ENCODE results near the gene PCOLCE2.

Gene PCOLCE2

GRCh38 chr3:142916605-142917004, 27.7 kb upstream of the PCOLCE2 start:
- Histone ChIP-seq H3K27ac (ENCODE audit: low read length) (no peak overlapping the region), H3K36me3 (ENCODE audit: control insufficient read depth in 1 of 2, insufficient read depth in 2 of 2, low read length in 2 of 2) (no peaks in the 10 kb centered on the region), H3K9me3 (ENCODE audit: control insufficient read depth in 1 of 2, low read length in 2 of 2) (no peaks in the 10 kb centered on the region)

GRCh38 chr3:142915636-142916035, 26.8 kb upstream of the PCOLCE2 start:
- Histone ChIP-seq H3K4me3 (ENCODE audit: low read depth in 1 of 2, low read length in 2 of 2) (no peak overlapping the region), H3K4me1 (ENCODE audit: control insufficient read depth in 1 of 2, insufficient read depth in 2 of 2, low read length in 2 of 2) (no peaks in the 10 kb centered on the region), H3K27ac (ENCODE audit: low read length) (no peak overlapping the region), H3K27me3 (ENCODE audit: low read depth, low read length) (no peaks in the 10 kb centered on the region), H3K36me3 (ENCODE audit: control insufficient read depth in 1 of 2, insufficient read depth in 2 of 2, low read length in 2 of 2) (no peaks in the 10 kb centered on the region), H3K9me3 (ENCODE audit: control insufficient read depth in 1 of 2, low read length in 2 of 2) (no peaks in the 10 kb centered on the region)

More at GRCh38 chr3:142916605-142917004, 27.7 kb upstream of the PCOLCE2 start:
- no peak overlapping the region for H3K4me3 ChIP-seq (ENCODE audit: low read depth in 1 of 2, low read length in 2 of 2)
- H3K27me3 ChIP-seq (ENCODE audit: low read depth, low read length): no peaks in the 10 kb centered on the region
- no peaks in the 10 kb centered on the region for H3K4me1 ChIP-seq (ENCODE audit: control insufficient read depth in 1 of 2, insufficient read depth in 2 of 2, low read length in 2 of 2)

DNA sequence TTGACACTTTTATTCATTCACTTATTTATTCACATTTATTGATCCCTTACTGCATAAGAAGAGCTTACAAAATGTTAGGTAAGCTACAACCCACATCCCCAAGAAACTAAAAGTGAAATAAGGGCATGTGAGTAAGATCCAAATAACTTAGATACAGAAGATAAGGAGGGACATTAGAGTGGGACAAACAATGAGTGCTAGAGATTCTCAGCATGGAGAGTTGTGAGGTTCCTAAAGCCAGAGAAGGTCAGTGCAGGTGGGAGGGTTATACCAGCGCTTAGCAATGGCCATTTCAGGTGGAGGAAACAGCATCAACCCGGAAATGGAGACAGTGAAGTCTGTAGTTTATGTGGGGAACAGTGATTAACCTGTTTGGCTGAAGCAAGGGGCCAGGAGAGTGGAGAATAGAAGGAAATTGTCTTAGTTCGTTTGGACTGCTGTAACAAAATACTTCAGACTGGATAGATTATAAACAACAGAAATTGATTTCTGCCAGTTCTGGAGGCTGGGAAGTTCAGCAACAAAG, 25.5 kb upstream of the PCOLCE2 start:
- Histone ChIP-seq H3K36me3 (ENCODE audit: control insufficient read depth in 1 of 2, insufficient read depth in 2 of 2, low read length in 2 of 2) (no peaks in the 10 kb centered on the region), H3K27me3 (ENCODE audit: low read depth, low read length) (no peaks in the 10 kb centered on the region), H3K4me1 (ENCODE audit: control insufficient read depth in 1 of 2, insufficient read depth in 2 of 2, low read length in 2 of 2) (no peaks in the 10 kb centered on the region), H3K27ac (ENCODE audit: low read length) (no peak overlapping the region), H3K9me3 (ENCODE audit: control insufficient read depth in 1 of 2, low read length in 2 of 2) (no peaks in the 10 kb centered on the region), H3K4me3 (ENCODE audit: low read depth in 1 of 2, low read length in 2 of 2) (no peak overlapping the region)

GRCh38 chr3:142913432-142913831, 24.5 kb upstream of the PCOLCE2 start:
- H3K36me3 ChIP-seq (ENCODE audit: control insufficient read depth in 1 of 2, insufficient read depth in 2 of 2, low read length in 2 of 2): no peaks in the 10 kb centered on the region
- no peaks in the 10 kb centered on the region for H3K27me3 ChIP-seq (ENCODE audit: low read depth, low read length)
- no peak overlapping the region for H3K4me3 ChIP-seq (ENCODE audit: low read depth in 1 of 2, low read length in 2 of 2)
- H3K4me1 ChIP-seq (ENCODE audit: control insufficient read depth in 1 of 2, insufficient read depth in 2 of 2, low read length in 2 of 2): no peaks in the 10 kb centered on the region
- H3K9me3 ChIP-seq (ENCODE audit: control insufficient read depth in 1 of 2, low read length in 2 of 2): no peaks in the 10 kb centered on the region
- no peak overlapping the region for H3K27ac ChIP-seq (ENCODE audit: low read length)

GRCh38 chr3:142912402-142913172, 23.7 kb upstream of the PCOLCE2 start:
- Histone ChIP-seq H3K4me1 (ENCODE audit: control insufficient read depth in 1 of 2, insufficient read depth in 2 of 2, low read length in 2 of 2) (no peaks in the 10 kb centered on the region), H3K36me3 (ENCODE audit: control insufficient read depth in 1 of 2, insufficient read depth in 2 of 2, low read length in 2 of 2) (no peaks in the 10 kb centered on the region), H3K9me3 (ENCODE audit: control insufficient read depth in 1 of 2, low read length in 2 of 2) (no peaks in the 10 kb centered on the region), H3K27ac (ENCODE audit: low read length) (no peak overlapping the region), H3K4me3 (ENCODE audit: low read depth in 1 of 2, low read length in 2 of 2) (no peak overlapping the region), H3K27me3 (ENCODE audit: low read depth, low read length) (no peaks in the 10 kb centered on the region)

- H3K4me3 ChIP-seq (ENCODE audit: low read depth in 1 of 2, low read length in 2 of 2): no peak overlapping the region
- H3K36me3 ChIP-seq (ENCODE audit: control insufficient read depth in 1 of 2, insufficient read depth in 2 of 2, low read length in 2 of 2): no peaks in the 10 kb centered on the region
- H3K4me1 ChIP-seq (ENCODE audit: control insufficient read depth in 1 of 2, insufficient read depth in 2 of 2, low read length in 2 of 2): no peaks in the 10 kb centered on the region
- H3K9me3 ChIP-seq (ENCODE audit: control insufficient read depth in 1 of 2, low read length in 2 of 2): no peaks in the 10 kb centered on the region
- H3K27ac ChIP-seq (ENCODE audit: low read length): no peak overlapping the region
- no peaks in the 10 kb centered on the region for H3K27me3 ChIP-seq (ENCODE audit: low read depth, low read length)
These were observed 21.4 kb upstream of the PCOLCE2 start for GRCh38 chr3:142910280-142910679.

DNA sequence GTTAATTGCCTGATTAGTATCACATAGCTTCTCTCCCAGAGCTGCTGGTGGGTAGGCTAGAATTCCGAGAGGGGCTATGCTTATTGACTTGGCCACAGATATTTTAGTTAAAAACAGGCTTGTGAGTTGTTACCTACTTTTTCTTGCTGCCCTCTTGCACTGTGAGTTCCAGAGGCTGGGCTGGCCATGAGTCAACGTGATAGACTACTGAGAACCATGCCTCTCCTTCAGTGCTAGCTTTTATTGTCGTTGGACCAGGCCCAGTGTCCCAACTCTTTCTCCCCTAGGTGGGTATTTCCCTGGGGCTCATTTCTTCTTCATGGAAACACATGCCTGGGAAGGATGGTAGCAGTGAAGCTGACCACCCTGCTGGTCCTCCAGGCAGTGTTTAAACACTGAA, 20.4 kb upstream of the PCOLCE2 start:
- Histone ChIP-seq H3K4me3 (ENCODE audit: low read depth in 1 of 2, low read length in 2 of 2) (no peak overlapping the region), H3K9me3 (ENCODE audit: control insufficient read depth in 1 of 2, low read length in 2 of 2) (no peaks in the 10 kb centered on the region), H3K27me3 (ENCODE audit: low read depth, low read length) (no peaks in the 10 kb centered on the region), H3K4me1 (ENCODE audit: control insufficient read depth in 1 of 2, insufficient read depth in 2 of 2, low read length in 2 of 2) (no peaks in the 10 kb centered on the region), H3K36me3 (ENCODE audit: control insufficient read depth in 1 of 2, insufficient read depth in 2 of 2, low read length in 2 of 2) (no peaks in the 10 kb centered on the region), H3K27ac (ENCODE audit: low read length) (no peak overlapping the region)

- Histone ChIP-seq H3K27me3 (ENCODE audit: low read depth, low read length) (no peaks in the 10 kb centered on the region), H3K36me3 (ENCODE audit: control insufficient read depth in 1 of 2, insufficient read depth in 2 of 2, low read length in 2 of 2) (no peaks in the 10 kb centered on the region), H3K9me3 (ENCODE audit: control insufficient read depth in 1 of 2, low read length in 2 of 2) (no peaks in the 10 kb centered on the region), H3K27ac (ENCODE audit: low read length) (no peak overlapping the region), H3K4me3 (ENCODE audit: low read depth in 1 of 2, low read length in 2 of 2) (no peak overlapping the region), H3K4me1 (ENCODE audit: control insufficient read depth in 1 of 2, insufficient read depth in 2 of 2, low read length in 2 of 2) (no peaks in the 10 kb centered on the region)
These were observed 19.1 kb upstream of the PCOLCE2 start for GRCh38 chr3:142907996-142908395.

DNA sequence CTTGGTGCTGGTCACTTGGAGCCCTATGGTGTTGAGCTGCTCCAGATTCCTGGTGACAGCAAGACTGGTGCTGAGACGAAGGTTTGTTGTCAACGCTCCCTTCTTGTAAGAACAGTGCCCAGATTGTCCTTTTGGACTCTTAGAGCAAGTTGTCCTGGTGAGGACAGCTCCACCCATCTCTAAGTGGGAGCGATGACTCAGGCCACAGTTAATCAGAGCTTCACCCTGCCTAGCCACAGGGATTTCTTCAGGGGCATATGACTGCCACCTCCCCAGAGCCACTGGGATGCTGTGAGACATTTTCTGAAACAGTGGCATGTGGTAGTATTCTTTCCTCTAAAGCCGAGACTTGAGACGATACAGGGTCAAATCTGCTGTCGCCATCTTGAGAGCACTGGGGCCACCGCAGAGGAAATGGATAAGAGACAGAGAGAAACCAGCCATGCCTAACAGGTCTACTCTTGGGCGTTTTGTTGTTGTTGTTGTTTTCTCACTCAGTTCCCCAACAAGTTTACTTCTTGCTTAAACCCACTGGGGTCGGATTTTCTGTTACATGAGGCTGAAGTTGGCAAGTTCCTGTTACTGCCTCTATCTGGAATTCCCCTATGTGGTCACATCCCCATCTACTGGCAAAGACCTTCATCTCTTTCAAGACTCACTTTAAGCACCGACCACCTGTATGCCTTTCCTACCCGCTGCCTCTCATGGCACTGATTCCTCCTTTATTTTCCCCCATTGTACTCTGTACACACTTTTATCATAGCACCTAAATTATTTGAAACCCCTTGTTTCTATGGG, 16.0 kb upstream of the PCOLCE2 start:
- Histone ChIP-seq H3K9me3 (ENCODE audit: control insufficient read depth in 1 of 2, low read length in 2 of 2) (no peaks in the 10 kb centered on the region), H3K4me1 (ENCODE audit: control insufficient read depth in 1 of 2, insufficient read depth in 2 of 2, low read length in 2 of 2) (no peaks in the 10 kb centered on the region), H3K27ac (ENCODE audit: low read length) (no peak overlapping the region), H3K4me3 (ENCODE audit: low read depth in 1 of 2, low read length in 2 of 2) (no peak overlapping the region), H3K36me3 (ENCODE audit: control insufficient read depth in 1 of 2, insufficient read depth in 2 of 2, low read length in 2 of 2) (no peaks in the 10 kb centered on the region), H3K27me3 (ENCODE audit: low read depth, low read length) (no peaks in the 10 kb centered on the region)

DNA sequence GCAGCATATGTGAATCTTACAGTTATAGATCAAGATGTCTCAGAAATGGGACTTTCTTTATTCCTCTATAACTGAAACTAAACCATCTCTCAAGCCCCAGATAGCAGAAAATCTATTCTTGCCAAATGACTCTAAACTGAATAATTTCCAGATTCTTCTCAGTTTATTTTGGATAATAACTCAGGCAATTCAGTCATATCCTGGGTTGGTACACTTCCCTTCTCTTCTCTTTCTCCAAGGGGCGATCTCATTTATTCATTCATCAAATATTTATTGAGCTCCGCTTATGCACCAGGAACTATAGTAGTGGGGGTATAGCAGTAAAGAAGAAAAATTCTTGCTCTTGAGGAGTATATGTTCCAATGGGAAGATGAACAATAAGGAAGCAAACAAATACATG, 13.5 kb upstream of the PCOLCE2 start:
- Histone ChIP-seq H3K36me3 (ENCODE audit: control insufficient read depth in 1 of 2, insufficient read depth in 2 of 2, low read length in 2 of 2) (no peaks in the 10 kb centered on the region), H3K4me3 (ENCODE audit: low read depth in 1 of 2, low read length in 2 of 2) (no peak overlapping the region), H3K27ac (ENCODE audit: low read length) (no peak overlapping the region), H3K9me3 (ENCODE audit: control insufficient read depth in 1 of 2, low read length in 2 of 2) (no peaks in the 10 kb centered on the region), H3K4me1 (ENCODE audit: control insufficient read depth in 1 of 2, insufficient read depth in 2 of 2, low read length in 2 of 2) (no peaks in the 10 kb centered on the region), H3K27me3 (ENCODE audit: low read depth, low read length) (no peaks in the 10 kb centered on the region)

DNA sequence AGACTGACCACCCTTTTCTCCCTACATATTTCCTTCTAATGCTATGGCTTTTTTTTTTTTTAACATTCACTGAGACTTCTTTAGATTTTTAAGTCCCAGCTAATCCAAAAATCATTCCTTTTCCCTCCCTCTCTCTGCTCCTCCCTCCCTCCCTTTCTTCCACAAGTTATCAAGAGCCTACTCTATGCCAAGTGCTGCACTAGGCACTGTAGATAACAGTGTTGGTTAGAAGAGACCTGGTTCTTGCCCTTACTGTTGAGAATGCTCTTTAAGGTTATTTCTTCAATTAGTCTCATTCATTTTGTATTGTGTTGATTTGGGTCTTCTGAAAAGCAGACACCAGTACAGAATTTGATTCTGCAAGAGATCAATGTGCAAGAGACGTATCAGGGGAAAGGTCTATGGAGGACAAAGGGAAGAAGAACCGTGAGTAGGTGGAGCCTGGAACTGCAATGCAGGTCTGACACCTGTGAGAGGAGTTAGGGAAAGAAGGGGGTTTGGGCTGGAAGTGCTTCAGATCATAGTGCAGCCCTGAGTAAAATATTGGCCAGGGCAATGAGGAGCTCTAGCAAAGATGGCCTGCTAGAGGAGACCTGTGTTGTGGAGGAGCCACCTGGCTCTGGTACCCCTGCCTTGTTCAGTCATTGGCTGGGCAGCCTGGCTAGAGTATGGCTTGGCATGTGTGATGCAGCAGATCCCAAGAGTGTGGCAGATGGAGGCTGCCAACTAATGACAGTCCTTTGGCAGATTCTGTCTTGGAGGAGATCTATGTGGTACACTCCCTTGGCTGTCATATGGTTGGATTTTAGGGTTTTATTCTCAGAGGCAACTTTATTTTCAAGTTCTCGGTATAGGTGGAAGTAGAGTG, 9.7 kb upstream of the PCOLCE2 start:
- Histone ChIP-seq H3K27ac (ENCODE audit: low read length) (no peak overlapping the region), H3K36me3 (ENCODE audit: control insufficient read depth in 1 of 2, insufficient read depth in 2 of 2, low read length in 2 of 2) (no peaks in the 10 kb centered on the region), H3K9me3 (ENCODE audit: control insufficient read depth in 1 of 2, low read length in 2 of 2) (no peaks in the 10 kb centered on the region), H3K27me3 (ENCODE audit: low read depth, low read length) (no peaks in the 10 kb centered on the region), H3K4me1 (ENCODE audit: control insufficient read depth in 1 of 2, insufficient read depth in 2 of 2, low read length in 2 of 2) (no peaks in the 10 kb centered on the region), H3K4me3 (ENCODE audit: low read depth in 1 of 2, low read length in 2 of 2) (no peak overlapping the region)

Data from muscle layer of duodenum (tissue), 2 donors.